GM20431 (cell line): ENCODE results near the gene CAPN8.

Experiments used
- in situ Hi-C: fragments of 300-500 bp; cut with MseI, MboI; formaldehyde crosslinking; loops from one replicate; pipeline ENCODE4 v1.15.0; 2020; ENCODE audit warnings: low sequenced_read_pairs; ENCODE audit not compliant: unreplicated experiment

The CAPN8 gene

DNA sequence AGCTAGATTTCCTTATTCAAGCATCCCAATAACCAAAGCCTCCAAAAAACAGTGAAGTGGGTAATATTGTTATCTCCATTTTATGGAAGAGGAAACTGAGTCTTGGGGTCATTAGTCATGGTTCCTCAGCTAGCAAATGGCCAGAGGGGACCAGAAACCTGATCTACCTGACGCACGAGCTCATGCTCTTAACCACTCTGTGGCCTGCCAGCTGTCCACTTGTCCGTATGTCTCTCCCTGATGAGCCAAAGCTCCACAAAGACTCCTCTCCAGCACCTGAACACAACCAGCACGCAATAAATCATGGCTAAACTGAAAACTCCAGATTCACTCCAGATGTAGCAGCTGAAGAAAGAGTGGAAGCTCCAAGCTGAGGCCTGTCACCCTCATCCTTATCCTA, 5.8 kb downstream of the CAPN8 start:
- in situ Hi-C loops, result no loop called here

GRCh38 chr1:223657978-223658377, 7.5 kb downstream of the CAPN8 start:
- in situ Hi-C loops, result no loop called here

GRCh38 chr1:223654083-223654482, 11.4 kb downstream of the CAPN8 start:
- in situ Hi-C loops, result no loop called here

- in situ Hi-C loops, result no loop called here
These were observed 12.1 kb downstream of the CAPN8 start for GRCh38 chr1:223653431-223653830.

GRCh38 chr1:223653015-223653414, 12.5 kb downstream of the CAPN8 start:
- in situ Hi-C loops, result no loop called here

DNA sequence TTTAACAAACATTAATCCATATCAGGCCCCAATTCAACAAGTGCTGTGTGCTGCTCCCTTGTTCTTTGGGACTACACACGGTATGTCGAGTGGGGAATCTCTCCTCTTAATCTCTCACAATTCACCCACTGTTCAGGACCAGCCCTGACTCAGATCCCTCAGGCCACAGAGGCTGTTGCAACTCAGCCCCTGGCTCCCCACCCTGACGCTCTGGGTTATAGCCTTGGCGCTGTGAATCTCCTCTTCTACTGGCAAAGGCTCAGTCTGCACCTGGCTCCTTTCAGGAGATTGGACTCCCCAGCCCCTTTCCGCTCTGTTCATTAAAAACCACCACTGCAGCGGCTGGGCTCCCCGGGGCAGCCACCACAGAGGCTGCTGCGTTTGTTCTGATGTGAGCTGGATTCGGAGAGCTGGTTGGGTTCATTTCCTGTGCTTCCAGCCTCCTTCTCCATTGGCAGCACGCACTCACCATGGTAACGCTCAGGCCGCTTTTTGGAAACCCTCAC, 13.0 kb downstream of the CAPN8 start:
- in situ Hi-C loops, result no loop called here

GRCh38 chr1:223651291-223651991, 14.1 kb downstream of the CAPN8 start:
- in situ Hi-C loops, result no loop called here

DNA sequence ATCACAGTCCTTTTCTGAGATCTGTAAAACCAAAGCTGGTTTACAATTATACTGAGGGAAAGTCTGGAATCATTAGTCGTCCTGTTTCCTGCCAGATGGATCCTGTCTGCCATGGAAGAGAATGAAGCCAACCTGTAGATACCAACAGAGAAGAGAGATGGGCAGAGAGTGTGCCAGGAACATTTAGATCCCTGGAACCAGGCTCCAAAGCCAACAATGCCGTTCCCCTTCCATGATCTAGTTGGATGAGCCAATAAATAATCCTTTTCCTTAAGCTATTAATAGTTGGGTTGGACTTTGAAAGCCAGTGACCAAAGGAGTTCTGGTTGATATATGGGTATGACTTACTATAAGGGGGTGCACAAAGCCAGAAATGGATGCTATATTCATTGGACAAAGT, 15.0 kb downstream of the CAPN8 start:
- in situ Hi-C loops, result no loop called here

DNA sequence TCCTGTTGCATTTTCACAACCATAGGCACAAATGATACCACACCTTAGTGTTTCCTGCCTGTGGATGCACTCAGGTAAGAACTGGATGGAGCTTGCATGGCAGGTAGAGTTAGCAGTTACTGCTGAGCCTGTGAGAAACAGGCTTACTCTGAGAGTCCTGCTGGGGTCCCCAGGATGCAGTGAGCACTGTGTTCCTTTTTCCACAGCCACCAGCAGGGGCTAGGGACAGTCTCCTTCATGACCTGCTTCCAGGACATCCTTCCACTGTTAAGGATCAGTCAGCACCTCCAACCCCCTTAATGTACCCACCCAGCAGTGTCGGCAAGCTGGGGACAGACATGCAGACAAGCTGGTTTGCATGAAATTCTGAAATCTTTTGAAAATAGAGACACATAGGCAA, 16.3 kb downstream of the CAPN8 start:
- in situ Hi-C loops, result no loop called here

GRCh38 chr1:223647249-223647648, 18.3 kb downstream of the CAPN8 start:
- in situ Hi-C loops, result no loop called here

DNA sequence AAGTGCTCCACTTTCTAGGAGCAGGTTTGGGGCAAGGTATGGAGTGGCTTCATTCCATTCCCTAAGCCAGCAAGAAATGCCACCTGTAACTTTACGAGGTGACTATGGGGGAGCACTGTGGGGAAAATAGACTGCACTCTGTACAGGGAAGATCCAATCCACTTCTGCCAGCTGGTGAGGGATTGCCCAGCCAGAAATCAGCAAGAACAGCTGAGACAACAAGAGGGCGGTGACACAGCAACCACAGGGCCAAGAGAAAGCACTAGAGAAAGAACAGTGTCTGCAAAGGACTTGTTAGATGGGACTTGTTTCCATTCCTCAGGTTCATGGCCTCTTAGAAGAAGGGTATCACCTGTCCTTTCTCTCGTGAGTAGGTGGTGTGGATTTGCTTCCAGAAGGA, 19.6 kb downstream of the CAPN8 start:
- in situ Hi-C loops, result no loop called here

DNA sequence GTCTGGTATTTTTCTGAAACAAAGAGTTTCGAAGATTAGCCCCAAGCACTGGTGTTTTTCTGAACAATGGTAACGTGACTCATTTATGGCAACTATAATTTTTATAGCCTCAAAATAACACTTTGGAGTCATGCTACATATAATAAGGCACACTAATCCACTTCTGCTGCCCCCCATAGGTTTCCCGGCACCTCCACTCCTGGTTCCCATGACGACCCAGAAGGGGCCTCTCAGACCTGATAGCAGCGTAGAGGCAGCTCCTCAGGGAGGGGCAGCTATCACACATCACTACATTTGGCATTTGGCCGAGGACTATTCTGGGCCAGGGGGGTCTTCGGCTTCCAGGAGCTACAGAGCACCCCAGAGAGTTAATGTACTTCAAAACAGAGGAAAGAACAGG, 23.3 kb downstream of the CAPN8 start:
- in situ Hi-C loops, result no loop called here

- in situ Hi-C loops, result no loop called here
These were observed 23.9 kb downstream of the CAPN8 start for GRCh38 chr1:223641523-223642039.

- in situ Hi-C loops, result no loop called here
These were observed 26.2 kb downstream of the CAPN8 start for GRCh38 chr1:223639331-223639749.

- in situ Hi-C loops, result no loop called here
These were observed 30.3 kb downstream of the CAPN8 start for GRCh38 chr1:223635236-223635635.

- in situ Hi-C loops, result no loop called here
These were observed 31.1 kb downstream of the CAPN8 start for GRCh38 chr1:223634423-223634822.

DNA sequence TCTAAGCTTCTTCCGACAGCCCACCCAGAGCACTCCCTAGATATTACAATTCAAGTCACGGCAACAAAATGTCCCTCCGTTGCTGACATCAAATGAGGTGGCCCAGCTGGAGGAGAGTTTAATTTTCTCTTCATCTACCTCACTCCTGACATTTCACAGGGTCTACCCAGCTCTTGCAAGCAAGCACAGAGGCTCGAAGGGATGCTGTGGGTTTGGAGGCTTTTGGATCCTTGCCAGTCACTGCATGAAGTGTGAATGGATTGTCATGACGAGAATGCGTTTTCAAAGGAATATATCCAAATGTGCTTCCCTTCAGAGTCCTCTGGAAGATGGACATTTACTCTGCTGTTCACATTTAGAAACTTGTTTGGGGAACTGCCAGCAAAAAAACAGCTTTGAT, 33.5 kb downstream of the CAPN8 start:
- in situ Hi-C loops, result no loop called here

DNA sequence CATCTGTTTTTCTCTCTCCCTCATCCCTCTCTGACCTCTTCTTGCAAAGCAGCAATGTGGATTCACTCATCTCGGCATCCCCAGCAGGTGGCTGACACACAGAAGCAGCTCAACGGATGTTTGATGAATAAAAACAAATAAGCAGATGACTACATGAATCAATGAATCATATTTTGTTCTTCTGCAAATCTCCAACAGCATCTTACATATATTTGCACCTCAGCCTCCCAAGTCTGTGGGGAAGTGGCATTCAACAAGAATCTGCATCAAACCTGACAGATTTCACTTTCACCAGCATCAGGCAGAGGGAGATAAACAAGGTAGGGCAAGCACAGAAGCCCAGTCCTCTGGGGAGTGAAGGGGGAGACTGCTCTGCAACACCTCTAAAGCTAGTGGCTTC, 34.0 kb downstream of the CAPN8 start:
- in situ Hi-C loops, result no loop called here

GRCh38 chr1:223629126-223629457, 36.4 kb downstream of the CAPN8 start:
- in situ Hi-C loops, result no loop called here

DNA sequence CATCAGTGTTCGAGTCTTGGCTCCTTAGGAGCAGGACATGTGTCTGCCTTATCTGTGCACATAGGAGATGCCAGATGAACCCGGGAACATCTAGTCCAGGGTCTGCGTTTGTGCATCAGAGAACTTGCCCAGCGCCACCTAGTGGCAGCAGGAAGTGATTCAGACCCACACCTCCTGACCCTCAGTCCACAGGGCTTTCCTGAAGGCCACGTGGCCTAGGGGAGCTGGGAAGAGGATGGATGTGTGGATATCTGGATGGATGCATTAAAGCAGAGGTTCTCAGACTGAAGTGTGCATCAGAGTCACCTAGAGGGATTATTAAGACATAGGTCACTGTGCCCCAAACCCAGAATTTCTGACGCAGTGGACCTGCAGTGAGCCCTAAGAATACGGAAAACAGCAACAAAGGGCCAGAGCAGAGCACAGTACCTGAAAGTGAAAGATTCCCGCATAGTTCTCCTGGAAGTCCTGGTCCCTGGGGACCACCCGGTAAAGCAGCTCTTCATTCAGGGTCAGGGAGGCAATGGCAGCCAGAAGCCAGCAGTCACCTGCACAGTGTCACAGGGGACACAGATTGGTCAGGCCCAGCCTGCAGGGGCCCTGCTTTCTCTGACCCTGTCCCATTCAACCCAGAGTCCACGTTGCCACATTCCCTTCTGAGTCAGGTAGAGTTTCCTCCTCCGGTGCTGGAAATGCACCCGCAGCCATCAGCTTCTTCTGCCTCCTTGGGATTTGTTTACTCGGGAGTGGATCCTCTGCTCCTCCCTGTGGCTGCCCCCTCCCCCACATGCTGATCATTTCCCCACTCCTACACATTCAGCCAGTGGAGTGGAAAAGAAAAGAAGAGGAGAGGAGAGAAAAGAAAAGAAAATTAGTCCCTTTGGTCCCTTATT, 37.0 kb downstream of the CAPN8 start:
- in situ Hi-C loops, result no loop called here

DNA sequence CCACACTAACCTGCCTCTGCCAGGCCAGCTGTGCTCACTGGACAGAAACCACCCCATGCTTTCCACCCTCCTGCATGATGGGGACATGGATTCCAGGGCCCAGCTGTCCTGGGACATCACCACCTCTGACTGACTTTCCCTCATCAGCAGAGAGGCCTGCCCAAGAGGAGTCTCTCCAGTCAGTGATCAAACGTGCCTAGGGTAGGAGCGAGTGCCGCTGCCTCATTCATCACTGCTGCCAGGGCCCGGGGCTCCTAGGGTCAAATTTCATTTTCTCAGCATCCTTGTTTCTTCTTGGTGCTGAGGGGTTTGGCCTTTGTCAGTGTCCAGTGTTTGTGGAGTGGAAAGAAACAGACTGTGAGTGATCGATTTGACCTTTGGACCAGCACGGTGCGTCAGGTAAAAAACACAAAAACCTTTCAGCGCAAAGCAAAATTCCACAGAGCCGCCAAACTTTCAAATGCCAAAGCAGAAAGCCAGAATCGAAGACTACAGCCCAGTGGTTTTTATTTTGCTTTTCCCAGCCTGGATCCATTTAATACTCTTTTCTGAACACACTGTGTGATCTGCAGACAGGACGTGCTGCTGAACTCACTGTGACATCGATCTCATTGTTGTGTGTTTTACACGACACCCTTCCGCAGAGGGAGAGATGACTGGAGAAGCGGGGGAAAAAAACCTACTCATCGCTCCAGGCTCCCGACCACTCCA, 43.2 kb downstream of the CAPN8 start:
- in situ Hi-C loops, result no loop called here
